Left ventricle myocardium inferior (tissue), 1 donor: ENCODE data around the gene TMEM117. TPM values are rescaled to one million over a fixed set of nuclear protein-coding genes. Genes with fewer than 3 reads are reported as not detected.

Experiments used
- DNase-seq: peaks from one replicate; pipeline ENCODE4 v3.0.0-alpha.2; 2020
- H3K27ac ChIP-seq: fragments of 200-600 bp; replicated peaks from 2 replicates; pipeline ENCODE4 v1.8.0; 2021
- H3K27me3 ChIP-seq: fragments of 200-600 bp; 2 replicates; pipeline ENCODE4 v1.8.0; 2021; ENCODE audit warnings: low read depth
- H3K36me3 ChIP-seq: fragments of 200-600 bp; 2 replicates; pipeline ENCODE4 v1.8.0; 2021
- H3K4me1 ChIP-seq: fragments of 200-600 bp; 2 replicates; pipeline ENCODE4 v1.8.0; 2021
- H3K4me3 ChIP-seq: fragments of 200-600 bp; 2 replicates; pipeline ENCODE4 v1.8.0; 2021; ENCODE audit warnings: mild to moderate bottlenecking, moderate library complexity
- H3K9me3 ChIP-seq: fragments of 200-600 bp; replicated peaks from 2 replicates; pipeline ENCODE4 v1.8.0; 2021
- CTCF ChIP-seq: fragments of 200-600 bp; IDR thresholded peaks from 2 replicates; pipeline ENCODE4 v1.8.0; 2021; ENCODE audit warnings: antibody characterized with exemption, mild to moderate bottlenecking, borderline replicate concordance
- intact Hi-C: fragments of 100-400 bp; cut with micrococcal nuclease; formaldehyde crosslinking; loops from one replicate; pipeline ENCODE4 v1.11.0; 2022
- total RNA-seq: library from RNA; stranded (reverse); fragmentation: NEBNext Ultra II Directional; extraction: Animal tissue kit (Norgen Biotek cat#: 25700); gene quantifications from one replicate; pipeline ENCODE4 v1.2.1, GENCODE V29; 2021
- donor health status: DM: no; HTN: yes; CAD: no; lungs with severe emphysema.

Gene TMEM117
- total RNA-seq, 1 donor from 2014 or later = 6.7 TPM

- DNase-seq = no peak
- Histone ChIP-seq H3K27me3 (no peaks in the 10 kb centered on the region), H3K27ac (no peak overlapping the region), H3K4me1 (no peaks in the 10 kb centered on the region), H3K9me3 (no peaks in the 10 kb centered on the region), H3K4me3 (no peak overlapping the region), H3K36me3 (no peaks in the 10 kb centered on the region)
- intact Hi-C loops = no loop called here
- no peak for TF ChIP-seq CTCF
Observed at GRCh38 chr12:43812926-43813325, 23.0 kb upstream of the TMEM117 start.

GRCh38 chr12:43815416-43815815 is 20.5 kb upstream of the TMEM117 start:
- no peak for DNase-seq
- Histone ChIP-seq H3K4me3 (no peak overlapping the region), H3K27ac (no peak overlapping the region), H3K27me3 (no peaks in the 10 kb centered on the region), H3K36me3 (no peaks in the 10 kb centered on the region), H3K9me3 (no peaks in the 10 kb centered on the region), H3K4me1 (no peaks in the 10 kb centered on the region)
- intact Hi-C loops = no loop called here
- no peak for TF ChIP-seq CTCF

DNA sequence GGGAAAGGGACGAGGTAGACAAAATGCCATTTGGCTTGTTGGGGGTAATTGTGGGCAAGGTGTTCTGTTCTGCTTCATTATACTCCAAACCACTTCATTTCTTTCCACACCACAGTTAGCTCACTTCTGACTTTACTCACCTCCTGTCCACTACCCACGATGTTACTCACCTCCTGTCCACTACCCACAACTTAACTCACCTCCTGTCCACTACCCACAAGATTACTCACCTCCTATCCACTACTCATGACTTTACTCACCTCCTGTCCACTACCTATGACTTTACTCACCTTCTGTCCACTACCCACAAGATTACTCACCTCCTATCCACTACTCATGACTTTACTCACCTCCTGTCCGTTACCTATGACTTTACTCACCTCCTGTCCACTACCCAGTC is 19.7 kb upstream of the TMEM117 start:
- no peak for DNase-seq
- TF ChIP-seq CTCF = no peak
- Histone ChIP-seq H3K9me3 (no peaks in the 10 kb centered on the region), H3K27me3 (no peaks in the 10 kb centered on the region), H3K4me1 (no peaks in the 10 kb centered on the region), H3K4me3 (no peak overlapping the region), H3K27ac (no peak overlapping the region), H3K36me3 (no peaks in the 10 kb centered on the region)
- intact Hi-C loops = no loop called here

DNA sequence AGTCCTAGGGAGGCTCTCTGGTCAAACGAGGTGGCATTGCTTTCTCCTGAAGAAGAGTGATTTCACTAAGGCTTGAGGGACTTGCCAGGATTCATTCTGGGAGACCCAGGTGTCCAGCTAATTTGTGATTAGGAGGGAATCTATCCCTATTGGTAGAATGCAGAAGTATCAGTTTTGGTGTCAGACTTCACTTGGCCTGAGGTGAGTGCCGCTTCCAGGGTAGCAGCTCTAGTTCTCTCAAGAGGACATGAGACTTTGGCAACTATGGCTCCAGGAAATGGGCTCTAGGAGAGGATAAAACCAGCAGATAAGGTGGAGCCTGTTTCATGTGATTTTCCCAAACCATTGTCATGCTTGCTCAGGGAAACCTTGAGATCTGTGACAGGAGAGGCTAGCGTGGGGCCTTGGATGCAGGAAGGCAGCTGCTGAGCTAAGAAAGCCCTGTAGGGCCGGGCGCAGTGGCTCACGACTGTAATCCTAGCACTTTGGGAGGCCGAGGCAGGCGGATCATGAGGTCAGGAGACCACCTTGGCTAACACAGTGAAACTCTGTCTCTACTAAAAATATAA is 11.6 kb upstream of the TMEM117 start:
- intact Hi-C loops = no loop called here

DNA sequence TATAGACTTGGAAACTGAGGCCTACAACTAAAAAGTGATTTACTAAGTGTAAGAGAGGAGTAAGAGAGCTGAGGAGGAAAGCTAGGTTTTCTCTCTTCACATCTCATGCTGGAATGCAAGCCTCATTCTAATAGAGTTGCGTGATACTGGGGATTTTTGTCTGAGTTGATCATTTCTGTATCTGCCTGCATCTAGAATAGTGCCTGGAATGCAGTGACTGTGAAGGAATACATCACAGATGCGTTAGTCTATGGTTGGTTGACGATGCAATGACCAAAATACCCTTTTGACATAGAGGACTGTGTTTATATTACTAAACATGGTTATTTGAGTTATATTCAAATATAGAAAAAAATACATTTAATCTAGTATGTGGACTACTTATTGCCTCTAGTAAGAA is 9.2 kb upstream of the TMEM117 start:
- H3K36me3 ChIP-seq = no peaks in the 10 kb centered on the region
- H3K4me1 ChIP-seq = no peaks in the 10 kb centered on the region
- H3K9me3 ChIP-seq = no peaks in the 10 kb centered on the region
- no peak for DNase-seq
- intact Hi-C loops = no loop called here
- no peak overlapping the region for H3K27ac ChIP-seq
- no peak for TF ChIP-seq CTCF
- no peak overlapping the region for H3K4me3 ChIP-seq
- no peaks in the 10 kb centered on the region for H3K27me3 ChIP-seq

More for the DNA sequence above, 11.6 kb upstream of the TMEM117 start:
- H3K4me1 ChIP-seq = no peaks in the 10 kb centered on the region
- DNase-seq = no peak
- no peak overlapping the region for H3K27ac ChIP-seq
- no peaks in the 10 kb centered on the region for H3K36me3 ChIP-seq
- no peaks in the 10 kb centered on the region for H3K27me3 ChIP-seq
- no peak overlapping the region for H3K4me3 ChIP-seq
- TF ChIP-seq CTCF = no peak
- H3K9me3 ChIP-seq = no peaks in the 10 kb centered on the region
